Suprapubic skin (tissue), 3 donors: Measurements from ENCODE around the gene NAA80.

ENCODE experiments used
- POLR2A ChIP-seq, 2 donors: fragments of 450-650 bp; IDR thresholded peaks; one replicate each; pipeline ENCODE4 v1.6.1; 2017; ENCODE audit warnings: antibody characterized with exemption in 2 of 2, mild to moderate bottlenecking in 2 of 2, moderate library complexity in 2 of 2
- TF ChIP-seq, protein P1 (sequence below), 2 donors: fragments of 200-600 bp in 1 of 2; fragments of 450-650 bp in 1 of 2; sonication (generic) in 1 of 2; IDR thresholded peaks; one replicate each; pipeline ENCODE4 v1.5.1; 2016 to 2019; ENCODE audit warnings: antibody characterized with exemption in 2 of 2, mild to moderate bottlenecking in 1 of 2, moderate library complexity in 1 of 2

DNA sequence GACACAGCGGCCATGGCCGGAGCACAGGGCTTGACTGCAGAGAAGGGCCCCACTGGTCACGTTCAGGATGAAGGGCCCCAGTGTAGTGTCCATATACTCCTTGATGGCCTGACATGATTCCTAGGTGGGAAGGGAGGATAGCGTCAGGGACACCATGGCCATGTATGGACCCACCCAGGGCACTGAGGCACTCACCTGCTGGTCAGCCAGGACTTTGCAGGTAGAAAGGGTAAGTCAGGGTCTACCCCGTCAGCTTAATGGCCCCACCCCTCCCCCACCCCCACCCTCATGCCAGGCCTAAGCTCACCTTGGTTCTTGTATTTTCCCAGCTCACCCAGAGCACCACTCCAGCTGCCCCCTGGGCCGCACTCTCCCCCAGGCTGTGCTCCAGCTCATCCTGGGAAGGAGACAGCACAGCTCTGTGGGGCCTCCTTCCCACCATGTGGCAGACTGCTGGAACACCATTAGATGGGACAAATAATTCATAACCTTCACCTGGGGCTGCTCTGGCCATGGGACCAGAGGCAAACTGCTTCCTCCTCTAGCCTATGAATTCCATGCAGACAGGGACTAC, 1.6 kb upstream of the NAA80 start:
- TF ChIP-seq, protein P1, sequence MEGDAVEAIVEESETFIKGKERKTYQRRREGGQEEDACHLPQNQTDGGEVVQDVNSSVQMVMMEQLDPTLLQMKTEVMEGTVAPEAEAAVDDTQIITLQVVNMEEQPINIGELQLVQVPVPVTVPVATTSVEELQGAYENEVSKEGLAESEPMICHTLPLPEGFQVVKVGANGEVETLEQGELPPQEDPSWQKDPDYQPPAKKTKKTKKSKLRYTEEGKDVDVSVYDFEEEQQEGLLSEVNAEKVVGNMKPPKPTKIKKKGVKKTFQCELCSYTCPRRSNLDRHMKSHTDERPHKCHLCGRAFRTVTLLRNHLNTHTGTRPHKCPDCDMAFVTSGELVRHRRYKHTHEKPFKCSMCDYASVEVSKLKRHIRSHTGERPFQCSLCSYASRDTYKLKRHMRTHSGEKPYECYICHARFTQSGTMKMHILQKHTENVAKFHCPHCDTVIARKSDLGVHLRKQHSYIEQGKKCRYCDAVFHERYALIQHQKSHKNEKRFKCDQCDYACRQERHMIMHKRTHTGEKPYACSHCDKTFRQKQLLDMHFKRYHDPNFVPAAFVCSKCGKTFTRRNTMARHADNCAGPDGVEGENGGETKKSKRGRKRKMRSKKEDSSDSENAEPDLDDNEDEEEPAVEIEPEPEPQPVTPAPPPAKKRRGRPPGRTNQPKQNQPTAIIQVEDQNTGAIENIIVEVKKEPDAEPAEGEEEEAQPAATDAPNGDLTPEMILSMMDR (IDR thresholded peaks at IDR 0.05) = no peak
- no peak for TF ChIP-seq POLR2A (IDR thresholded peaks at IDR 0.05)
